HG02852 (cell line): Measurements from ENCODE around the gene F11R.
A peak's percentile ranks its signal among the peaks of the same experiment; 100 is the strongest.
"Not testable (repeated sequence)": the region's sequence is repeated elsewhere in the genome, so short reads cannot be mapped to it uniquely, and the experiment has no call there.

Source experiments
- ATAC-seq: cut with Tn5 transposase; IDR thresholded peaks from one replicate; pipeline ENCODE4 v1.9.1; 2021; ENCODE audit warnings: mild to moderate bottlenecking, moderate library complexity; ENCODE audit not compliant: unreplicated experiment

Gene F11R

GRCh38 chr1:161020509-161021164, at the start of gene F11R:
TSS of gene F11R (minus strand) at chr1:161021152. CDS start at chr1:161021073, 79 bp downstream.
- peak; percentile 47 for ATAC-seq

GRCh38 chr1:161069731-161070270, 48.8 kb upstream of the F11R start, which contains the start of gene ARHGAP30:
TSS of gene ARHGAP30 (minus strand) at chr1:161069891. CDS start at chr1:161069624, 267 bp downstream.
- ATAC-seq: peak; percentile 85

DNA sequence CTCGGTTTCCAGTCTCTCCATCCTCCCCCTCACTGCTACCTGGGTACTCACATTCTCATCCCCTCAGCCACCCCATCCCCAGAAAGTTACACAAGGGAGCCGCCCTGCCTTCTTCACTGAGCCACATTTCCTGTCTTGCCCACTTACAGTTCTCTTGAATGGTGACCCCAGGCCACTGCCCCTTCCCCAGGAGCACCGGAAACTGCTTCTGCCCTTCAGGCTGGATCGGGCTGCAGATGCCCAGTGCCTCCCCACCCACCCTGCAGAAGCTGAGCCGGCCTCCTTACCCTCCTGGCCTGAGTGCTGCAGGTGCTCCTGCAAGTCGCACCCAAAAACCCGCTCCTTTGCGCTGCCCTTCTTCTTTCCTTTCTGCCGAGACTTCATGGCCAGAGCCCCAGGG, 48.3 kb upstream of the F11R start:
- ATAC-seq: peak; percentile 4

- ATAC-seq: peak; percentile 54
Observed at GRCh38 chr1:161068306-161069234, 47.6 kb upstream of the F11R start.

DNA sequence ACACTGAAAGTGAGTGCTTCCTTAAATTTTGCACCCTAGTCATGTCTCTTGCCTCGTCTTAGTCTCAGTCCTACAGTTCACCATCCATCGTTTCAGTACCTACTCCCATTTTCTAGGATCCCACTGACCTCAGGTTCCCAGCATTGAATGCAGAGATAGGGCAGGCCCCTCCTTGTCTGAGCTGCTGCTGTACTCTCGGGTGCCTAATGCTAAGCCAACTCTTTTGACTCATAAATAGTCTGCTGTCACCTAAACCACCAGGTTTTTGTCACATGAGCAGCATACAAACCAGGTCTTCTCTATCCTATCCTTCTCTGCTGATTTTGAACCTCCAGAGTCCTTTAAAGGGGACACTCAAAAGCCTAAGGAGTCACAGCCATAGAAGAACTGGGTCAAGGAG, 45.7 kb upstream of the F11R start:
- no peak for ATAC-seq

- ATAC-seq: not testable (repeated sequence)
Observed at GRCh38 chr1:161065681-161066080, 44.7 kb upstream of the F11R start.

GRCh38 chr1:161063936-161064335, 43.0 kb upstream of the F11R start:
- ATAC-seq: not testable (repeated sequence)

- no peak for ATAC-seq
Observed at GRCh38 chr1:161061419-161061818, 40.5 kb upstream of the F11R start.

DNA sequence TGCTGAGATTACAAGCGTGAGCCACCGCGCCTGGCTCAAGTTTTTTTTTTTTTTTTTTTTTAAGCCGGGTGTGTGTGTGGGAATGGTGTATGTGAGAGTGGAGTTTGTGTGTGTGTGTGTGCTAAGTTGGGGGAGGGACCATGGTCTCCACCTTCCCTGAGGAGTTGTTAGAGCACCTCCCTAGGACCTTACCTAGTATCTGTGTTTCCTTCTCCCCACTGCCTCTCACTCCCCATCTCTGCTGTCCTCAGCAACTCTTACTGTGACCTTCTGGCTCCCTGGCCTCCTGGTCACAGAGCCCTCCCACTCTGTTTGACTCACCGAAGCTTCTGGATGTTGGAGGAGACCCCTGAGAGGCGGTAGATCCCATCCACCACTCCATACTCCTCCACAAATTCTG, 38.3 kb upstream of the F11R start:
- no peak for ATAC-seq

DNA sequence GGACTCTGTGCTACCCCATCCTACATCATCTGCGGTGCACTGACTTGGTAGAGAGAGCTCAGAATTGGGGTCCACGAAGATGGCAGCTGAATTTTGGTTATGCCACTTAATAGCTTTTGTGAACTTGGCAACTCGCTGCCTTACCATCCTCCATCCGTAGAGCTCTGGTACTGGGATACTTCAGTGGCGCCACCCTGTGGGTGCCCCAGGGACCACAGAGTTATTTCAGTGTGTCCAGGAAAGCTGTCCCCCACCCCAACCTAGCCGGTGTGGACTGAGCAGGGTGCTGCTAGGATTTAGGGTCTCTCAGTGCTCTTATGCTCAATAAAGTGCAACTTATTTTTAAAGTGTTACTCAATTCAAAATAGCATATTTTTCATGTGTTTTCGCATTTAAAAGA, 33.9 kb upstream of the F11R start:
- no peak for ATAC-seq

GRCh38 chr1:161054232-161054631, 33.3 kb upstream of the F11R start:
- no peak for ATAC-seq

GRCh38 chr1:161052899-161053298, 31.9 kb upstream of the F11R start:
- no peak for ATAC-seq

DNA sequence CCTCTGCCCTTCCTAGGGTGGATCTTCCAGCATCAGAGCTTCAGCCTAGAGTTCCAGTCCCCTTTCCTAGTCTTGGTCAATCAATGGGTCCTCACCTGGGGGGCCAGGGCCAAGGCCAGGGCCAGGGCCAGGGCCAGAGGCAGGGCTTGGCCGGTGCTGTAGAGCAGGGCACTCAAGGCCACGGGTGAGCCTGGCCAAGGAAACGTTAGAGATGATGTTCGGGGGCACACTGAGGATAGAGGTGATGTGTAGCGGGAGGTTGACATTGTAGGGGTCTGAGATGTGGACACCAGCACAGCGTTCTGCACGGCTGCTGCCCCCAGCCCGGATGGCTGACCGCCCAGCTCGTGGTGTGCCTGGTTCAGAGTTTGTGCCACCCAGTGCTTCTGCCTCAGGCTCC, 30.3 kb upstream of the F11R start:
- no peak for ATAC-seq

- no peak for ATAC-seq
Observed at GRCh38 chr1:161048949-161049722, 28.2 kb upstream of the F11R start.

GRCh38 chr1:161047436-161048420, 26.8 kb upstream of the F11R start:
- ATAC-seq: no peak

DNA sequence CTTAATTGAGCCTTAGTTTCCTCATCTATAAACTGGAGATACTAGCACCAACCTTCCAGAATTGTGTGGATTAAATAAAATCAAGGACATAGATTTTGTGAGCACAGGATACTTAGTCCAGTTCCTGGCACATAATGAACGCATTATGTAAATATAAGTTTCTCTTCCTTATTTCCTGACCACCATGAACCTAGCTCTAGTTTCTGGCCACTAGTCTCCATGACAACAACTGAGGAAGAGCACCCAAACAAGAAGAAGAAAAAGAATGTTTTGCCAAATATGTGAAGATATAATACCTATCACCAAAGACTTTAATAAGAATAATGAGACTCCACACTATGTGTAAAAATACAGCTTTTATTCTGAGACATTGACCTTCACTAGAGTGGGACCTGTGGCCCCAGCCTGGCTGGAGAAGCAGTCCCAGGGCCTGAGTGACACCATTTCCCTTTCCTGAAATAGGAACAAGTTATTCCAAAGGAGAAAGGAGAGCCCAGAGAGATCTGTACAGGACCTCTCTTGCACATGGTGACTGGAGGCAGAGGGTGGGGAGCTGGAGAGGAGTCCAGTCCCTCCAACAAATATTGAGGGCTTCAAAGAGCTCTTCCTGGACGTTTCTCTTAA, 25.8 kb upstream of the F11R start:
- ATAC-seq: peak; percentile 35

DNA sequence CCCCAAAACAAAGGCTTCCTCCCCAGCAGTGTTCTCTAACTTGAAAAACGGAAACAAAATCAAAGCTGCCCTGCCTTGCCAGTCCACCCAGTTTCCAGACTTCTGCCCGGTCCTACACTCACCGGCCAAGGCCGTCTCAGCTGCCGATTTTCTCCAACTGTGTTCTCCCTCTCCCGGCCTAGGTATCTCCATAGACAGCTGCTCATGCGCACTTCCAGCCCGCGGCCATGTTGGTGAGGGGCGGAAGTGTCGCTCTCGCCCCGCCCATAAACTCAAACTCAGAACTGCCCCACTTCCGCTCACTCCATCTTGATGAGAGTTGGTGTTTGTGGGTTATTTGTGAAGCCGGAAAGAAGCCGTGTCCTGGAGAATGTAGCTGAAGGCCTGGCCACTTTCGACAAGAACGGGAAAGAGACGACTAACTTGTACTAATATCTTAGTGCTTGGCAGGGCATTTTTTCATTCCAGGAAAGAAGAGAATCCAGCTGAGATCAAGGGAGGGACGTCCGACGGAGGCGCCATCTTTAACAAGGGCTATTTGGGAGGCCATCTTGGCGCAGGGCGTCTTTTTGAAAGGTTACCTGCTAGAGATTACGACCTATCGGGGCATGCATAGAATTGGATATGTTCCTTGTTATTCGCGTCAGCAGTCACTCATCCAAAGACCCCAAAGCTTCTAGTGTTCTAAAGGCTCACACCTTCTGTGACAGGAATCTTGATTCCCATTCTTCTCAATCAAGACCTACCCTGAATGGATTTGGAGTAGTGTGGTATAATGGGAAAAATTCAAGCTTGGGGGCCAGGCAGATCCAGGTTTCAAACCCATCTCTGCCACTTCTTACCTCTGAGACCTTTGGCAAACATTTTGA, 25.0 kb upstream of the F11R start, which contains the start of gene USF1:
TSS of gene USF1 (minus strand) at position 242 of the 869 bp plus-strand sequence. CDS start 2,702 bp downstream, outside the sequence.
- ATAC-seq: peak; percentile 64
